M059J (cell line): ENCODE data around the gene PUS7. TPM values are rescaled to one million over a fixed set of nuclear protein-coding genes. Genes with fewer than 3 reads are reported as not detected.
"Not testable (repeated sequence)": the region's sequence is repeated elsewhere in the genome, so short reads cannot be mapped to it uniquely, and the experiment has no call there.

ENCODE experiments used
- DNase-seq: peaks from one replicate; pipeline ENCODE4 v3.0.0-alpha.2; 2012; ENCODE audit warnings: low read depth
- total RNA-seq: library from RNA; depleted of rRNA; stranded (reverse); fragments of >200 nt; shearing (Covaris generic); gene quantifications from 2 replicates; pipeline ENCODE4 v1.2.3, GENCODE V29; 2014; rRNA removed

PUS7 gene, protein sequence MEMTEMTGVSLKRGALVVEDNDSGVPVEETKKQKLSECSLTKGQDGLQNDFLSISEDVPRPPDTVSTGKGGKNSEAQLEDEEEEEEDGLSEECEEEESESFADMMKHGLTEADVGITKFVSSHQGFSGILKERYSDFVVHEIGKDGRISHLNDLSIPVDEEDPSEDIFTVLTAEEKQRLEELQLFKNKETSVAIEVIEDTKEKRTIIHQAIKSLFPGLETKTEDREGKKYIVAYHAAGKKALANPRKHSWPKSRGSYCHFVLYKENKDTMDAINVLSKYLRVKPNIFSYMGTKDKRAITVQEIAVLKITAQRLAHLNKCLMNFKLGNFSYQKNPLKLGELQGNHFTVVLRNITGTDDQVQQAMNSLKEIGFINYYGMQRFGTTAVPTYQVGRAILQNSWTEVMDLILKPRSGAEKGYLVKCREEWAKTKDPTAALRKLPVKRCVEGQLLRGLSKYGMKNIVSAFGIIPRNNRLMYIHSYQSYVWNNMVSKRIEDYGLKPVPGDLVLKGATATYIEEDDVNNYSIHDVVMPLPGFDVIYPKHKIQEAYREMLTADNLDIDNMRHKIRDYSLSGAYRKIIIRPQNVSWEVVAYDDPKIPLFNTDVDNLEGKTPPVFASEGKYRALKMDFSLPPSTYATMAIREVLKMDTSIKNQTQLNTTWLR
- total RNA-seq, result 17.1 and 19.1 TPM in 2 replicates

DNA sequence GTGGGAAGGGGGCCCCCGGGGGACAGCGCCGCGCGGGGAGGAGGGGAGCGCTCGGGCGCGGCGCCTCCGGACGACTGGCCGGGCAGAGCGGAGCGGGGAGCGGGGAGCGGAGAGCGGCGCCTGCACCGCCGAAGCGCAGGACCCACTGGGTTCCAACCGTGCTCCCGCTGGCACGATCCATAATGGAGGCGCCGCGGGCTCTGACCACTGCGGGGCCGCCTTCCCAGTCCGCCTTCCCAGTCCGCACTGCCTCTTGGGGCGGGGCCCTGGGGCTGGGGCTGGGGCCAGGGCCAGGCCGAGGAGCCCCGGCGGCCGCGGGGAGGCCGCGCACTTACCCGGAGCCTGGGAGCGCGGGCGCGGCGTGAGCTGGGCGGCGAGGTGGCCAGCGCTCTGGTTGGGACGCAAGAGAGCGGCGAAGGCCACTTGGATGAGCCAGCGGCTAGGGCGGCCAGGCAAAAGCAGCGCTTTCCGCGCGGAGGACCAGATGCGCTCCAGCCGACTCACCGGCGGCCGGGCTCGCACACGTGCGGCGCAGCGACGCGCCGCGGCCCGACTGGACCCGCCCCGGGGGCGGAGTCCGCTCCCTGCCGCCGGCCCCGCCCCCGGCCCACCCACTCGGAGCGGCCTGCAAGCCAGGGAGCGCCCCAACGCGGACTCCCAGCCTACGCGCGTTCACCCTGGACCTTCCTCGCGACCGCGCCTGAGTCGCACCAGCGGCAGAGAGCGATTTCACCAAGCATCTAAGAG, at the start of gene PUS7:
PUS7 (minus strand) TSS at position 555 of the 747 bp plus-strand sequence. CDS start 13,759 bp downstream, outside the sequence.
- DNase-seq, result peak; percentile 87

GRCh38 chr7:105567821-105568220, 45.8 kb upstream of the PUS7 start:
- no peak for DNase-seq

DNA sequence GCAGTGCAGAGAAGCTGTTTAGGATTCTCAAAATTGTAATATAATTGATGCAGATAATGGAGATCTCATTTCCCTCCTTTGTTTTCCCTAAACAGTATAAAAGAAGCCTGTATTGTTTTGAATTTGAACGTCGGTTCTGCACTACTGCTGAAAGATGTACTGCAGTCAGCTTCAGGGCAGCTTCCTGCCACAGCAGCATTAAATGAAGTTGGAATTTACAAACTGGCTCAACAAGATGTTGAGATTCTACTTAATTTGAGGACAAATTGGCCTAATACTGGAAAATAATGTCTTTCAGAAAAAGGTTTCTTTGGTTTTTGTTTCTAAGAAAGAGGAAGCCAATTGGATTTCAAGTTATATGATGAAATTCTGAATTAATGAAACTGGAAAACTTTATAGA, 45.0 kb upstream of the PUS7 start:
- no peak for DNase-seq

DNA sequence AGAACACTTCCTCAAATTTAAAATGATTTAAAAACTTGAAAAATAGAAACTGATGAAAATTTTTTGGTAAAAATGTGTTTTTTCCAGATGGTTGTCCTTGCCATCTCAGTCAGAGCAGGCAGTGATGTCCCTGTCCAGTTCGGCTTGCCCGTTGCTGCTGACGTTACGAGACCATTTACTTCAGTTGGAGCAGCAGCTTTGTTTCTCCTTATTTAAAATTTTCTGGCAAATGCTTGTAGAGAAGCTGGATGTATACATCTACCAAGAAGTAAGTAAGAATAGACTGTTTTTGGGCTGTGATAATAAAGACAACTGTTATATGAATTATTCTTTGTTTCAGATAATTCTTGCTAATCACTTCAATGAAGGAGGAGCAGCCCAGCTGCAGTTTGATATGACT, 43.1 kb upstream of the PUS7 start:
- DNase-seq, result no peak

DNA sequence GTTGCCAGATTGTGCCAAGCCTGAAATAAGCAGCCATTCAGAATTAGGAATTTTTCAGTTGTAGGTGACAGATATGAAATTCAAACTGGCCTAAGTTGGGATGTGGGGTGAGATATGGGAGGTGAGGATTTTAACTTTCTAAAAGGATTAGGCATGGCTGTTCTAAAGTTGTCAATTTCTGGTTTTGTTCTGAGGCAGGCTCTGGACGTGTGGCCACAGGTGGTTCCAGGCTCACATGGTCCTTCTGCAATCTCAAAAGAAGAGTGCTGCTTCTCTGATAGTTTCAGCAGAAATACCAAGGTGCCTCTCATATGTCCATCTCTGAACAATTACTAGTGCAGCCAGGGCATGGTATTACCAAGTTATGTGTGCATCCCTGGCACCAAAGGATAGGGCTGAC, 37.9 kb upstream of the PUS7 start:
- no peak for DNase-seq

DNA sequence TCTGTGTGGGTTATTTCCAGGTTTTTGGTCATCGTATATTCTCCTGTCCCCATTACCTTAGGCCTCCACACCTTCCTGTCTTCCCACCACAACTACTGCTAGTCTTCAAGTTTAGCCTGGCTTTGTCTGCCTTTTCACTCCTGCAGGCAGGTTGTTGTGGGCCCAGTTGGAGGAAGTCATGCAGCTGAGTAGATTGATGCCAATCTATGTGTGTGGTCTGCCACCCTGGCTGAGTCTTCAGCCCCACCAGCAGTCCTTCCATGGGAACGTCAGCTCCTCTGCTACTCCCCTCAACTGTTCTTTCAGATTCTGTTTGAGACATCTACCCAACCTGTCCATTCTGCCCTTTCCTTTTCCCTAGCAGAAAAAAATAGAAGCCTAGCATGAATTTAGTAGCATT, 16.3 kb upstream of the PUS7 start:
- DNase-seq, result no peak

GRCh38 chr7:105532709-105533460, 10.8 kb upstream of the PUS7 start:
- no peak for DNase-seq

DNA sequence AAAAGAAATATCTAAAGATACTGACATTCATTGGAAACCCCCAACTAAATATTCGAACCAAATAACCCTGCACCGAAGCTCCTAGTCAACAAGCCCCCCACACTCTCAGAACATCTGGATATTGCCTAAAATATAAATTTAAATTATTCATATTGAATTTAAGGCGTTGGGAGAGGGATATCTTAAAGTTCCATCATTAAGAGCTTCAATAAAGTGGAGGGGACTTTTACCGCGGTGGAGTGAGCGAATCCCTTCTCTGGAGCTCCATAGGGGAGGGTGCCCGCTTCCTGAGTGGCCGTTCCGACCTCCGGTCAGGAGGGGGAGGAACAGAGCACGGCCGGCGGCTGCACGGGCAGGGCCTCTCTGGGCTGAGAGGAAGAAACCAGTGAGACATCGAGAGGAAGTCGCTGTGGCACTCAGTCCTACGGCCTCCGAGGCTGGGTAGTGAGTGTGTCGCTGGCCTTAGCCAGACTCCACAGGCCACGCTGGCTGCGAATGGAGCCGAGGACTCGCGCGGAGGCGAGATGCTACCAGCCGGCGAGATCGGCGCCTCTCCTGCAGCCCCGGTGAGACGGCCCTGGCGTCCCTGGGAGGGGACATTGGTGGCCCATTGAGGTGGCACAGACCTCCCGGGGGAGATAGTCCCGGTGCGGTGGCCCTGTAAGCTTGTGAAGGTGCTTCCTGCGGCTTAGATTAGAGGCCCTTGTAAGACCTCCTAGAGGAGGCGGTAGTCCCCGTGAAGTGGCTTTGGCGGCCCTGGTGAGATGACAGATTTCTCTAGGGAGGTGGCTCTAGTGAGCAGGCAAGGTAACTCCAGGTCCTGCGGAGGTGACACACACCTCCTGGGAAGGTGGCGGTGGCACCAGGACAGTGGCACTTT, 10.0 kb upstream of the PUS7 start, which contains the start of gene RINT1:
RINT1 (plus strand) TSS at position 410 of the 880 bp plus-strand sequence; CDS start at position 525, 115 bp downstream.
- DNase-seq, result peak; percentile 89

DNA sequence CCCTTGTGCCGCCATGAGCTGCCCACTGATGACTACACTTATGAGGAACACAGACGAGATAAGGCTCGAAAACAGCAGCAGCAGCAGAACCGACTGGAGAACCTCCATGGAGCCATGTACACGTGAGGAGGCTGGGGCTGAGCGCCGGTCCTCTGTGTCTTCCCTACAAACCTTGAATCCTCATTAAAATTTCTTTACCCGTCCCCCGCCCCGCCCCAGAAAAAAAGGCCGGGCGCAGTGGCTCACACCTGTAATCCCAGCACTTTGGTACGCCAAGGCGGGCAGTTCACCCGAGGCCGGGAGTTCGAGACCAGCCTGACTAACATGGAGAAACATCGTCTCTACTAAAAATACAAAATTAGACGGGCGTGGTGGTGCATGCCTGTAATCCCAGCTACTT, 8.5 kb upstream of the PUS7 start:
- no peak for DNase-seq

GRCh38 chr7:105530126-105530525, 8.1 kb upstream of the PUS7 start:
- no peak for DNase-seq

GRCh38 chr7:105527737-105528136, 5.7 kb upstream of the PUS7 start:
- not testable (repeated sequence) for DNase-seq

DNA sequence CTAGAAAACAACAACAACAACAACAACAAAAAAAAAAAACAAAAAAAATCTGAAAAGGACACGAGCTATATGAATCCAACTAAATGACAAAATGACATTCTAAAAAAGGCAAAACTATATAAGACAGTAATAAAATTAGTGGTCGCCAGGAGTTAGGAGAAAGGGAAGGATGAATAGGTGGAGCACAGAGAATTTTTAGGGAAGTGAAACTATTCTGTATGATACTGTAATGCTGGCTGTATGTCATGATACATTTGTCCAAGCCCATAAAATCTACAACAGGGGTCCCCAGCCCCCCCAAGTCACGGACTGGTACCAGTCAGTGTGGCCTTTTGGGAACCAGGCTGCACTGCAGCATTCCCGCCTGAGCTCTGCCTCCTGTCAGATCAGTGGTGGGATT, 2.8 kb upstream of the PUS7 start:
- no peak for DNase-seq

DNA sequence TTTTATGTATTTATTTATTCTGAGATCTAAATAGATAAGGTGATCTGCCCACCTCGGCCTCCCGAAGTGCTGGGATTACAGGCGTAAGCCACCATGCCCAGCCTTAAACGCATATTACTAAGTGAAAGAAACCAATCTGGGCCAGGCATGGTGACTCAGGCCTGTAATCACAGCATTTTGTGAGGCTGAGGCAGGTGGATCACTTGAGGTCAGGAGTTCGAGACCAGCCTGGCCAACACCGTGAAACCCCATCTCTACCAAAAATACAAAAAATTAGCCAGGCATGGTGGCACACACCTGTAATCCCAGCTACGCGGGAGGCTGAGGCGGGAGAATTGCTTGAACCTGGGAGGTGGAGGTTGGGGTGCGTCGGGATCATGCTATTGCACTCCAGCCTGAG, 2.4 kb upstream of the PUS7 start:
- DNase-seq, result not testable (repeated sequence)

DNA sequence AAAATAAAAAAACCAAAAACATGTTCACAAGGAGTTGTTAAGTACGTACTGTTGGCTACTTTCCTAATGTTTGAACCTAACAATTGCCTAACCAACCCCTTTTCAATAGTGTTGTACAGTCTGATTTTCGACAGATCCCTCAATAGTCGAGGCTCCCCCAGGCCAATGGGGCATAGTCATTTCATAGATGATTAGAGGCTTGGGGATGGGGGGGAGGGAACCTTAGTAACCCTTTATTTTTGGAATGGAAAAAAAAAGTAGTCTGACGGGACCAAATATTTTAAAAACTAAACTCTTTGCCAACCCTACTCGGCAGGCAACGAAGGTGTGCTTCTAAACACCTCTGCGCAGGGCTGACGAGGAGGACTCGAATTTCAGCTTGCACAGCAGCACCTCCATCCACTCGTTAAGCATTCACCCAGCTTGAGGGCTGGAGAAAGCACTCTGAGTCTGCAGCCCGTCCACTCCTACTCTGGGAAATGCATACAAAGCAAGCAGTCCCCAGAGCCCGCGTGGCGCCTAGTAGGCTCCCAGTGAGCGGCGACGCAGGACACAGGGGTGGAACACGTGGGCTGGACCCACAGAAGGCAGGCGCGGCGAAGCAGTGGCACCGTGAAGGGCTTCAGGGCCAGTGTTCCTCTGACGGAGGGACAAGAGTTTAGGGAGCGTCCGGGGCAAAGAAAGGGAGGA, 899 bp downstream of the PUS7 start:
- DNase-seq, result peak; percentile 76

DNA sequence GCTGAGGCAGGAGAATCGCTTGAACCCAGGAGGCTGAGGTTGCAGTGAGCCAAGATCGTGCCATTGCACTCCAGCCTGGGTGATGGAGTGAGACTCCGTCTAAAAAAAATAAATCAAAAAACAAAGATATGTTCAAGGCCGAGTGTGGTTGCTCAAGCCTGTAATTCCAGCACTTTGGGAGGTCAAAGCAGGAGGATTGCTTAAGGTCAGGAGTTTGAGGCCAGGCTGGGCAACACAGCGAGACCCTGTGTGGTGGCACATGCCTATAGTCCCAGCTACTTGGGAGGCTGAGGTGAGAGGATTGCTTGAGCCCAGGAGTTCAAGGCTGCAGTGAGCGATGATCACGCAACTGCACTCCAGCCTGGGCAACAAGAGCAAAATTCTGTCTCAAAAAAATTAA, 1.5 kb downstream of the PUS7 start:
- DNase-seq, result not testable (repeated sequence)

DNA sequence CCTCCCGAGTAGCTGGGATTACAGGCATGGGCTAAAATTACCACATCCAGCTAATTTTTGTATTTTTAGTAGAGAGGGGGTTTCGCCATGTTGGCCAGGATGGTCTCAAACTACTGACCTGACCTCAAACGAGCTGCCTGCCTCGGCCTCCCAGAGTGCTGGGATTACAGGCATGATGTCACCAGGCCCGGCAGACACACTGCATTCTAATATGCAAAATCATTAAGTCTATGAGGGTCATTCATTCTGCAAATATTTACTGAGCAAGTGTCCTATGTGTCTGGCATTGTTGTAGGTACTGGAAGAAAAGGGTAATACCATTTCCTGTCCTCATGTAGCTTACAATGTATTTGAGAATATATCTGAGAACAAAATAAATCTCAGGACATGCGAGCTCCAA, 2.7 kb downstream of the PUS7 start:
- no peak for DNase-seq

- not testable (repeated sequence) for DNase-seq
These were observed 6.5 kb downstream of the PUS7 start for GRCh38 chr7:105515610-105516009.

- DNase-seq, result no peak
These were observed 9.0 kb downstream of the PUS7 start for GRCh38 chr7:105512926-105513526.

DNA sequence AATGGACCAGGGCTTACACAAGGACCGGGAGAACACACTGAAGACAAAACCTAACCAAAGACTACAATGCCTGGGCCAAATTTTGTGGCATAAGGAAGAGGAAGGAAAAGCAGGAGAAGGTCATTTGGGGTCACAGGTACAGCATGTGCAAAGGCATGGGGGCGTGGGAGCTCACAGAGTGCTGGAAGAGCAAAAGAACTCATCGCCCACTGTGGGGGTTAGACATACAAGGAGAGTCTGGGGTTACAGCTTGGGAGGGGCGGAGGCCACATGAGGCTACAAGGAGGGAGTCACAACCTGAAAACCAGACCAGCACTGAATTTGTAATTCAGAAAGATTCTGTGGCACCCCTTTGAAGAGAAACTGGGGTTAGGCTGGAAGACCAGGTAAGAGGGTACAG, 9.7 kb downstream of the PUS7 start:
- DNase-seq, result no peak

DNA sequence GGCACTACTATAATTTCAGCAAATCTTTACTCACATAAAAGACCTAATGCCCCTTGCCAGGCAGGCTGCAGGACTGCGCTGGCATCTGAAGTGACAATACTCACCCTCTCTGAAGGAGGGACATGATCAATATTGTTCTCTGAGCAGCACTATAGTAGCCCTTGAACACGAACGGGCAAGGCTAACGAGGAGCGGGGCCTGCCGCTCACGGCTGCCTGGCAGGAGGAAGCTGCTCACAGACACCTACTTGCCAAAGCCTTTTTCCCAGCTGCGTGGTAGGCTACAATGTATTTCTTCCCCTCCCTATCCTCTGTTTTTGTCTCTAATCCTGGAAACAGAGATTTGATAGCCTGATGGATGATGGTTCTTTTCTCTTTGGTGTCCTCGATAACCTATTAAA, 19.9 kb downstream of the PUS7 start:
- DNase-seq, result no peak
